Measurements from ENCODE around the gene E2F8. TPM values are rescaled to one million over a fixed set of nuclear protein-coding genes. Genes with fewer than 3 reads are reported as not detected.
"Not testable (repeated sequence)": the region's sequence is repeated elsewhere in the genome, so short reads cannot be mapped to it uniquely, and the experiment has no call there.

The E2F8 gene
- total and polyA plus RNA-seq, 2 donors from 2014 or later, result 0.66 TPM; not detected in 1

- Histone ChIP-seq H3K4me1 (ENCODE audit: control insufficient read depth in 2 of 3, insufficient read depth in 2 of 3, low read depth in 1 of 3, low read length in 3 of 3) (no peaks in the 10 kb centered on the region), H3K36me3 (ENCODE audit: control insufficient read depth in 2 of 3, insufficient read depth in 3 of 3, low read length in 3 of 3) (no peaks in the 10 kb centered on the region), H3K9ac (ENCODE audit: low read length in 3 of 3) (no peak overlapping the region), H3K4me3 (ENCODE audit: low read length in 3 of 3) (no peak overlapping the region), H3K9me3 (ENCODE audit: control insufficient read depth in 2 of 3, insufficient read depth in 1 of 3, low read length in 3 of 3) (no peaks in the 10 kb centered on the region), H3K27me3 (ENCODE audit: control insufficient read depth, insufficient read depth, low read length) (no peaks in the 10 kb centered on the region), H3K27ac (ENCODE audit: low read depth in 2 of 2, low read length in 2 of 2) (no peak overlapping the region)
- no peak for TF ChIP-seq CTCF (IDR thresholded peaks at IDR 0.05; ENCODE audit: borderline replicate concordance, extremely low read depth, insufficient read depth)
- intact Hi-C loops (cut with DNase I), result no loop called here
- FAIRE-seq, result no peak
- DNase-seq, result no peak
These were observed 22.6 kb upstream of the E2F8 start for GRCh38 chr11:19263333-19263732.

GRCh38 chr11:19259487-19260345, 19.0 kb upstream of the E2F8 start:
- peak; percentile 63 for FAIRE-seq
- no peaks in the 10 kb centered on the region for H3K4me1 ChIP-seq (ENCODE audit: control insufficient read depth in 2 of 3, insufficient read depth in 2 of 3, low read depth in 1 of 3, low read length in 3 of 3)
- H3K36me3 ChIP-seq (ENCODE audit: control insufficient read depth in 2 of 3, insufficient read depth in 3 of 3, low read length in 3 of 3), result no peaks in the 10 kb centered on the region
- peak; percentile 52 to 72 (median 56) for DNase-seq
- no peaks in the 10 kb centered on the region for H3K9me3 ChIP-seq (ENCODE audit: control insufficient read depth in 2 of 3, insufficient read depth in 1 of 3, low read length in 3 of 3)
- intact Hi-C loops (cut with DNase I), result no loop called here
- peak overlapping the region in 1 of 3 donors; percentile 10 for H3K4me3 ChIP-seq (ENCODE audit: low read length in 3 of 3)
- TF ChIP-seq CTCF (IDR thresholded peaks at IDR 0.05; ENCODE audit: borderline replicate concordance, extremely low read depth, insufficient read depth), result peak; percentile 82
- H3K9ac ChIP-seq (ENCODE audit: low read length in 3 of 3), result no peak overlapping the region
- H3K27ac ChIP-seq (ENCODE audit: low read depth in 2 of 2, low read length in 2 of 2), result no peak overlapping the region
- no peaks in the 10 kb centered on the region for H3K27me3 ChIP-seq (ENCODE audit: control insufficient read depth, insufficient read depth, low read length)

- Histone ChIP-seq H3K27me3 (ENCODE audit: control insufficient read depth, insufficient read depth, low read length) (no peaks in the 10 kb centered on the region), H3K9me3 (ENCODE audit: control insufficient read depth in 2 of 3, insufficient read depth in 1 of 3, low read length in 3 of 3) (no peaks in the 10 kb centered on the region), H3K4me3 (ENCODE audit: low read length in 3 of 3) (no peak overlapping the region), H3K36me3 (ENCODE audit: control insufficient read depth in 2 of 3, insufficient read depth in 3 of 3, low read length in 3 of 3) (no peaks in the 10 kb centered on the region), H3K9ac (ENCODE audit: low read length in 3 of 3) (no peak overlapping the region), H3K27ac (ENCODE audit: low read depth in 2 of 2, low read length in 2 of 2) (no peak overlapping the region), H3K4me1 (ENCODE audit: control insufficient read depth in 2 of 3, insufficient read depth in 2 of 3, low read depth in 1 of 3, low read length in 3 of 3) (no peaks in the 10 kb centered on the region)
- no peak for FAIRE-seq
- intact Hi-C loops (cut with DNase I), result no loop called here
- no peak for TF ChIP-seq CTCF (IDR thresholded peaks at IDR 0.05; ENCODE audit: borderline replicate concordance, extremely low read depth, insufficient read depth)
- DNase-seq, result no peak
These were observed 18.0 kb upstream of the E2F8 start for GRCh38 chr11:19258641-19259230.

GRCh38 chr11:19254441-19254840, 13.7 kb upstream of the E2F8 start:
- H3K36me3 ChIP-seq (ENCODE audit: control insufficient read depth in 2 of 3, insufficient read depth in 3 of 3, low read length in 3 of 3); intact Hi-C loops (cut with DNase I): not testable (repeated sequence)

More at GRCh38 chr11:19254441-19254840, 13.7 kb upstream of the E2F8 start:
- H3K9me3 ChIP-seq (ENCODE audit: control insufficient read depth in 2 of 3, insufficient read depth in 1 of 3, low read length in 3 of 3); H3K4me3 ChIP-seq (ENCODE audit: low read length in 3 of 3); H3K4me1 ChIP-seq (ENCODE audit: control insufficient read depth in 2 of 3, insufficient read depth in 2 of 3, low read depth in 1 of 3, low read length in 3 of 3); H3K9ac ChIP-seq (ENCODE audit: low read length in 3 of 3); DNase-seq; H3K27ac ChIP-seq (ENCODE audit: low read depth in 2 of 2, low read length in 2 of 2); H3K27me3 ChIP-seq (ENCODE audit: control insufficient read depth, insufficient read depth, low read length); FAIRE-seq: not testable (repeated sequence)

Measured in kidney (tissue), 14 donors.